ENCODE results near the gene TSPAN2.

- TF ChIP-seq CTCF (IDR thresholded peaks at IDR 0.05), result no peak
- no peak for TF ChIP-seq POLR2A (IDR thresholded peaks at IDR 0.05)
- TF ChIP-seq EP300 (IDR thresholded peaks at IDR 0.05), result no peak
Observed at GRCh38 chr1:115090186-115090490, 835 bp upstream of the TSPAN2 start.
